DOHH2 (cell line): ENCODE measurements around the gene COL18A1.

Experiments used
- H3F3A ChIP-seq: fragments of 200-600 bp; sonication (generic), shearing (Covaris generic); 2 replicates; pipeline ENCODE4 v1.6.0; 2016; ENCODE audit warnings: antibody characterized with exemption, mild to moderate bottlenecking; ENCODE audit not compliant: control insufficient read depth, insufficient read depth
- H3K27ac ChIP-seq: fragments of 200-600 bp; sonication (generic); 2 replicates; pipeline ENCODE4 v1.5.1; 2014; ENCODE audit warnings: low read depth, mild to moderate bottlenecking, low read length, moderate library complexity
- H3K27me3 ChIP-seq: fragments of 200-600 bp; sonication (generic); 2 replicates; pipeline ENCODE4 v1.6.1; 2014; ENCODE audit warnings: mild to moderate bottlenecking, low read length, mixed read lengths; ENCODE audit not compliant: control insufficient read depth
- H3K36me3 ChIP-seq: fragments of 200-600 bp; sonication (generic); 2 replicates; pipeline ENCODE4 v1.6.1; 2014; ENCODE audit warnings: mild to moderate bottlenecking, low read length, moderate library complexity, mixed read lengths; ENCODE audit not compliant: control insufficient read depth
- H3K4me1 ChIP-seq: fragments of 200-600 bp; sonication (generic); 2 replicates; pipeline ENCODE4 v1.6.1; 2014; ENCODE audit warnings: mild to moderate bottlenecking, low read length, mixed read lengths; ENCODE audit not compliant: control insufficient read depth
- H3K4me2 ChIP-seq: fragments of 200-600 bp; sonication (generic); 2 replicates; pipeline ENCODE4 v1.6.0; 2014; ENCODE audit warnings: mild to moderate bottlenecking, low read length, moderate library complexity
- H3K4me3 ChIP-seq: fragments of 200-600 bp; sonication (generic); 2 replicates; pipeline ENCODE4 v1.5.1; 2014; ENCODE audit warnings: mild to moderate bottlenecking, low read length, mixed read lengths
- H3K79me2 ChIP-seq: fragments of 200-600 bp; sonication (generic); 2 replicates; pipeline ENCODE4 v1.6.1; 2014; ENCODE audit warnings: mild to moderate bottlenecking, low read length, mixed read lengths; ENCODE audit not compliant: control insufficient read depth
- H3K9me2 ChIP-seq: fragments of 200-600 bp; sonication (generic); replicated peaks from 2 replicates; pipeline ENCODE4 v1.6.1; 2014; ENCODE audit warnings: mild to moderate bottlenecking, low read length, mixed read lengths; ENCODE audit not compliant: control insufficient read depth
- H3K9me3 ChIP-seq: fragments of 200-600 bp; sonication (generic); 2 replicates; pipeline ENCODE4 v1.6.1; 2014; ENCODE audit warnings: antibody characterized with exemption, low read length, mixed read lengths; ENCODE audit not compliant: control insufficient read depth, insufficient read depth
- H4K20me1 ChIP-seq: fragments of 200-600 bp; sonication (generic); 2 replicates; pipeline ENCODE4 v1.6.0; 2014; ENCODE audit warnings: low read depth, mild to moderate bottlenecking, antibody characterized with exemption, low read length, moderate library complexity; ENCODE audit not compliant: control insufficient read depth, insufficient read depth
- EZH2phosphoT487 ChIP-seq: fragments of 200-600 bp; sonication (generic); IDR thresholded peaks from 2 replicates; pipeline ENCODE4 v1.6.1; 2017; ENCODE audit warnings: borderline replicate concordance, mild to moderate bottlenecking, antibody characterized with exemption, low read length, moderate library complexity, mixed read lengths
- TF ChIP-seq, protein P1 (sequence below): fragments of 200-600 bp; sonication (generic); IDR thresholded peaks from one replicate; pipeline ENCODE4 v1.5.1; 2014; ENCODE audit warnings: antibody characterized with exemption, mild to moderate bottlenecking, low read depth, low read length; ENCODE audit not compliant: poor library complexity, severe bottlenecking

Gene COL18A1

DNA sequence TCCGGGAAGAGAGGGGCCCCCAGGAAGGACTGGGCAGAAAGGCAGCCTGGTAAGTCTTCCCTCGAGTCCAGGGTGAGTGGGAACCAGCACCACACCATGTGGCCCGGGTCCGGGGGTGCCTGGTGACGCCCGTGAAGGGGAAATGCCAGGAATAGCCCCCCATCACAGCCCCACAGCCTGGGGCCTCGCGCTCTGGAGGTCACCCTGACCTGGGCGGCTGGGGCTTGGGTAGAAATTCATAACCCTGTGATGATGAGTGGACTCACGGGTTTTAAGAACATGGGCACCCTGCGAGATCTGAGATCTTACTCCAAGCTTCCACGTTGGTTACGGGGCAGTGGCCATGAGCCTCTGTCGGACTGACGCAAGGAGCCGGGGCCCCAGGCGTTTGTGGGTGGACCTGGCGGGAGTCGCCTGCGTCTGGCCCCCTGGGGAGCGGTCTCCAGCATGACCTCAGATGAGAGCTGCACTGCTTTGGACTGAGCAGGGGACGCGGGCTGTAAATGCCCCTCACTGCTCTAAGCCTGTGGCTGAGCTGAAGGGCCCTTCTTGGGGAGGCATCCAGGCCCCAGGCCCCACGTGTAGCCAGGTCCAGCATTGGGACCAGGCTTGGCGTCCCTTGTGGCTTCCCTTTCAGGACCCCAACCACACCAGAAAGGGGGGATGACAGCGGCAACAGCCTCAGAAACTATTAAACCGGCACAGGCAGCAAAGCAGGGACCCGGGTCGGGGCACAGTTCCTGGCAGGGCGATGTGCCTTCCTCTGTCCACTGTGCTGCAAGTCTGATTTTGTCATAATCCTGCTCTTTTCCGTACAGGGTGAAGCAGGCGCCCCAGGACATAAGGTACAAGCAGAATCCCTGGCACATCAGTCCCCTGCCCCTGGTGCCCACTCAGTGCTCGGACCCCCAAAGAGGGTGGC is 77.3 kb downstream of the COL18A1 start:
- H3K27me3 ChIP-seq: no peaks in the 10 kb centered on the region
- TF ChIP-seq, protein P1, sequence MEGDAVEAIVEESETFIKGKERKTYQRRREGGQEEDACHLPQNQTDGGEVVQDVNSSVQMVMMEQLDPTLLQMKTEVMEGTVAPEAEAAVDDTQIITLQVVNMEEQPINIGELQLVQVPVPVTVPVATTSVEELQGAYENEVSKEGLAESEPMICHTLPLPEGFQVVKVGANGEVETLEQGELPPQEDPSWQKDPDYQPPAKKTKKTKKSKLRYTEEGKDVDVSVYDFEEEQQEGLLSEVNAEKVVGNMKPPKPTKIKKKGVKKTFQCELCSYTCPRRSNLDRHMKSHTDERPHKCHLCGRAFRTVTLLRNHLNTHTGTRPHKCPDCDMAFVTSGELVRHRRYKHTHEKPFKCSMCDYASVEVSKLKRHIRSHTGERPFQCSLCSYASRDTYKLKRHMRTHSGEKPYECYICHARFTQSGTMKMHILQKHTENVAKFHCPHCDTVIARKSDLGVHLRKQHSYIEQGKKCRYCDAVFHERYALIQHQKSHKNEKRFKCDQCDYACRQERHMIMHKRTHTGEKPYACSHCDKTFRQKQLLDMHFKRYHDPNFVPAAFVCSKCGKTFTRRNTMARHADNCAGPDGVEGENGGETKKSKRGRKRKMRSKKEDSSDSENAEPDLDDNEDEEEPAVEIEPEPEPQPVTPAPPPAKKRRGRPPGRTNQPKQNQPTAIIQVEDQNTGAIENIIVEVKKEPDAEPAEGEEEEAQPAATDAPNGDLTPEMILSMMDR: no peak
- TF ChIP-seq EZH2phosphoT487: no peak
- no peak overlapping the region for H3K27ac ChIP-seq
- peaks cover 11% of the 10 kb centered on the region; the same call in 1 of the 2 replicates for H3K9me3 ChIP-seq
- no peaks in the 10 kb centered on the region for H3K36me3 ChIP-seq
- peaks cover 3% of the 10 kb centered on the region; the same call in 1 of the 2 replicates for H3K4me1 ChIP-seq
- no peaks in the 10 kb centered on the region for H3F3A ChIP-seq
- H4K20me1 ChIP-seq: no peaks in the 10 kb centered on the region
- no peaks in the 10 kb centered on the region for H3K79me2 ChIP-seq
- H3K4me2 ChIP-seq: no peak overlapping the region
- no peak overlapping the region for H3K4me3 ChIP-seq
- no peaks in the 10 kb centered on the region for H3K9me2 ChIP-seq

DNA sequence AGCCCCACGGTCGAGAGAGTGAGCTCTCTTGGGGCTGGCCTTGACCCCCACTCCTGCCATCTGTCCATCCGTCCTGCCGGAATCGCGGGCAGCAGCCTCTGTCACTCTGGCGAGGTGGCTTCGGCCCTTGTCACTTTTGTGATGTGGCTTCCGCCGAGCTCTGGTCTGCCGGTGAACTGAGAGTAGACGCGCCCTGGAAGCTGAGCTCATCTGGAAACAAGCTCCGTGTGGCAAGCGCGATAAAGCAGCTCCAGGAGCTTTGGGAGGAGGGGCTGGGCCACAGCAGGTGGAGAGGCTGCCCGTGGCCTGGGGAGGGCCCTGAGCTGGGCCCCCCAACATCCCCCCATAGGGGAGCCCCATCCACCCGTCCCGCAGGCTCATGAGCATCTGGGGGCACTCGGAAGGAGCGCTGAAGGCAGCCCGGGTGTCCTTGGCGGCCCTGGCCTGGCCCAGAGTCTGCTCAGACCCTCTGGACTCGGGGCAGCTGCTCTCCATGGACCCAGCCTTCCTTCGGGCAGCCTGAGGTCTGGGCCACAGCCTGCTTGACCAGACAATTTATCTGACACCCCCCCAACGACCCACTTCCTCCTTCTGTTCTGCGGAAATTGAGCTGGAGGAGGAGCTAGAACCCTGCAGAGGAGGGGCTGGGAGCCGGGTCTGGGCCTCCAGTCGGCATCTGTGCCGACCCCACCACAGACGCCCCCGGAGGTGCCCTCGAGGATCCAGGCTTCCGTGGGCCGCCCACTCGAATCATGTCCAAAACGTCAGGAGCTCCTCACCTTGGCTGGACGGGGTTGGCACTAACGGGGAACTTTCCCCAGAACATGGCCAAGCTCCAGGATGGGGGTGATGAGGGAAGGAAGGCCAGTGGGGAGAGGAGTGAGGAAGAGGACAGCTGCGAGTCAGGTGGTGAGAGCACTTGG is 78.2 kb downstream of the COL18A1 start:
- peaks cover 11% of the 10 kb centered on the region; the same call in 1 of the 2 replicates for H3K9me3 ChIP-seq
- TF ChIP-seq, protein P1: no peak
- TF ChIP-seq EZH2phosphoT487: no peak
- no peak overlapping the region for H3K27ac ChIP-seq
- no peaks in the 10 kb centered on the region for H4K20me1 ChIP-seq
- H3K9me2 ChIP-seq: no peaks in the 10 kb centered on the region
- H3K36me3 ChIP-seq: no peaks in the 10 kb centered on the region
- H3K4me1 ChIP-seq: peaks cover 3% of the 10 kb centered on the region; the same call in 1 of the 2 replicates
- no peak overlapping the region for H3K4me2 ChIP-seq
- no peak overlapping the region for H3K4me3 ChIP-seq
- no peaks in the 10 kb centered on the region for H3K27me3 ChIP-seq
- no peaks in the 10 kb centered on the region for H3K79me2 ChIP-seq
- H3F3A ChIP-seq: no peaks in the 10 kb centered on the region

DNA sequence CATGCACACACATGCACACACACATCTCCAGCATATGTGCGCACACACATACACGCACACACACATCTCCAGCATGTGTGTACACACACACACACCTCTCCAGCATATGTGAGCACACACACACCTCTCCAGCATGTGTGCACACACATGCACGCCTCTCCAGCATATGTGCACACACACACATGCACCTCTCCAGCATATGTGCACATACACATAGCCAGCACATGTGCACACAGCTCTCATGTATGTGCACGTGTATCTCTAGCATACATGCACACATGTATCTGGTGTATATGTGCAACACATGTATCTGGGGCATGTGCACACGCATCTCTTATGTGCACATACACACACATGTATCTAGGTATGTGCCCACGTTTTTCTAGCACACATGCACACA is 79.4 kb downstream of the COL18A1 start:
- no peaks in the 10 kb centered on the region for H3K36me3 ChIP-seq
- no peak overlapping the region for H3K4me3 ChIP-seq
- TF ChIP-seq, protein P1: no peak
- no peak for TF ChIP-seq EZH2phosphoT487
- H3F3A ChIP-seq: no peaks in the 10 kb centered on the region
- H3K27ac ChIP-seq: no peak overlapping the region
- no peak overlapping the region for H3K4me2 ChIP-seq
- H3K9me3 ChIP-seq: peaks cover 8% of the 10 kb centered on the region; the same call in 1 of the 2 replicates
- no peaks in the 10 kb centered on the region for H3K27me3 ChIP-seq
- H3K9me2 ChIP-seq: no peaks in the 10 kb centered on the region
- no peaks in the 10 kb centered on the region for H3K4me1 ChIP-seq
- H4K20me1 ChIP-seq: no peaks in the 10 kb centered on the region
- H3K79me2 ChIP-seq: no peaks in the 10 kb centered on the region
